Stimulated activated CD4-positive, alpha-beta T cell treated with anti-CD3 and anti-CD28 coated beads, Interleukin-4, amount 100 ng/mL, for 48 hours (primary cell): ENCODE measurements around the gene NUDT22.
A peak's percentile ranks its signal among the peaks of the same experiment; 100 is the strongest.

Source experiments
- DNase-seq, 2 donors: peaks; one replicate each; pipeline ENCODE4 v3.0.0-alpha.2; 2020; ENCODE audit warnings: low read depth in 2 of 2

NUDT22 gene

GRCh38 chr11:64206457-64207255, 19.4 kb upstream of the NUDT22 start, which contains the start of gene FERMT3:
TSS of gene FERMT3 (plus strand) at chr11:64206721. CDS start at chr11:64207365, 644 bp downstream.
- peak; percentile 63 to 72 for DNase-seq

GRCh38 chr11:64207256-64208085, 18.6 kb upstream of the NUDT22 start:
- DNase-seq = peak; percentile 68 to 84

- no peak for DNase-seq
These were observed 17.8 kb upstream of the NUDT22 start for GRCh38 chr11:64208086-64208795.

DNA sequence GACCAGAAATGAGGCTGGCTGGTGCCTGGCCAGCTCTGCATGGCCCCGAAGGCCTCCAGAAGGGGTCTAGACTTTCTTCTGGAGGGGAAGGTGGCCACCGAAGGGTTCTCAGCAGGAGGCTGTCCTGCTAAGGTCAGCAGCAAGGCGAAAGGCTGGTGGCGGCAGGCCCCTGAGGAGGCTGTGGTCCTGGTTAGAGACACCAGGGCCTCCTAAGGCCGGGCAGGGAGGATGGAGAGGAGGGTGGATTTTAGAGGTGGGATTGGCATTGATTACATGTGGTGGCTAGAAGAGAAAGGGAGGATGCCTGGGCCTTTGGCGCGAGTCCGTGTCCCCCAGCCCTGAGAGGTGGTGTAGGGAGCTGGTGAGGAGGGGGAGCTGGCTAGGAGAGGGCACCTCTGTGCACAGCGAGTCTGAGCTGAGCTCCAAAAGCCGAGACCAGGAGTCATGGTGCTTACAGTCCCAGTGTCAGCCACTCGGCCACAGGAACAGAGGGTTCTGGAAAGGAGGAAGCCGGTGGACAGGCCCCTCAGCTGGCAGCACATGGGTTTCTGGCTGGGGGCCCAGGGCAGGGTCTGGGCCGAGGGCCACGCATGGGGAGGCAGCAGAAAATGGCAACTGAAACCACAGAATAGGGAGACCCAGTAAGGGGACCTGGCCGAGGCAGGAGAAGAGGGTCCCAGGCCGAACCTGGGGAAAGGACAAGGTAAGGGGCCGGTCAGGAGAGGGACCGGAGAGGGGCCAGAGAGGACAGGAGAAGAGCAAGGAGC, 17.1 kb upstream of the NUDT22 start:
- no peak for DNase-seq

GRCh38 chr11:64209563-64209843, 16.6 kb upstream of the NUDT22 start:
- DNase-seq = no peak

GRCh38 chr11:64210301-64211020, 15.6 kb upstream of the NUDT22 start:
- DNase-seq = no peak

DNA sequence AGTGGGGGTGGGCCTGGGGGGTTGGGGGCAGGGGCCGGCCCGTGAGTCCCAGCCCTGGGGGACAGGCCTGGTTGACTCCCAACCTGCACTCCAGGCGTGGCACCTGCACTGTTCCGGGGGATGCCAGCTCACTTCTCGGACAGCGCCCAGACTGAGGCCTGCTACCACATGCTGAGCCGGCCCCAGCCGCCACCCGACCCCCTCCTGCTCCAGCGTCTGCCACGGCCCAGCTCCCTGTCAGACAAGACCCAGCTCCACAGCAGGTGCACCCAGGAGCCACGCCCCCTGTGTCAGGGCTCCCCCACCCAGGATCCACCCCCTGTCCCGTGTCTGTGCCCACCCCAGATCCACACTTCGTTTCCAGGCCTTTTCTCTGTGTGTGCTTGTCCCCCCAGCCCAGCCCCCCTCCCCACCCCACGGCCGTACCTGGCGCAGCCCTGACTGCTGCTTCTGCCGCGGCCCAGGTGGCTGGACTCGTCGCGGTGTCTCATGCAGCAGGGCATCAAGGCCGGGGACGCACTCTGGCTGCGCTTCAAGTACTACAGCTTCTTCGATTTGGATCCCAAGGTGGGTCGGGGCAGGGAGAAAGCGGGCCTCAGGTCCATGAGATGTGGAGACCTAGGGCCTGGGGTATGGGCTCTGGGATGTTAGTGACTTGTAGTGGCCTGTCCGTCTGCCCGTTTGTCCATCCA, 14.7 kb upstream of the NUDT22 start:
- no peak for DNase-seq

DNA sequence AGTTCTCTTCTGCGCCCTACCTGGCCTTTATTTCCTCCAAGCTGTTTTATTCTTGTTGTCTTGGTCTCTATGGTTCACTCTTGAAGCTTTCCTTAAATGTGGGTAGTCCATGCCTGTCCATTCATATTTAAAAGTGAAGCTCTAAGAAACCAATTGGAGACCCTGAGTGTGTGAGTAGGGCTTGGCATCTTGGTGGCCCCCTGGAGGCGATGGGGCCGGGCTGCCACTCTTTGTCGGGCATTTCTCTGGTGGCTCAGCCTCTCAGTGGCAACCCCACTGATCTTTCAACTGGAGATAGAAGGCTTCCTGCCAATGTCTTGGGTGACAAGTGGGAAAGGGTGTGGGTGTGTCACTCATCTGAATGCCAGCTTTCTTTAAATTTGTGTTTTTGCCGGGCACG, 9.2 kb upstream of the NUDT22 start:
- DNase-seq = no peak

DNA sequence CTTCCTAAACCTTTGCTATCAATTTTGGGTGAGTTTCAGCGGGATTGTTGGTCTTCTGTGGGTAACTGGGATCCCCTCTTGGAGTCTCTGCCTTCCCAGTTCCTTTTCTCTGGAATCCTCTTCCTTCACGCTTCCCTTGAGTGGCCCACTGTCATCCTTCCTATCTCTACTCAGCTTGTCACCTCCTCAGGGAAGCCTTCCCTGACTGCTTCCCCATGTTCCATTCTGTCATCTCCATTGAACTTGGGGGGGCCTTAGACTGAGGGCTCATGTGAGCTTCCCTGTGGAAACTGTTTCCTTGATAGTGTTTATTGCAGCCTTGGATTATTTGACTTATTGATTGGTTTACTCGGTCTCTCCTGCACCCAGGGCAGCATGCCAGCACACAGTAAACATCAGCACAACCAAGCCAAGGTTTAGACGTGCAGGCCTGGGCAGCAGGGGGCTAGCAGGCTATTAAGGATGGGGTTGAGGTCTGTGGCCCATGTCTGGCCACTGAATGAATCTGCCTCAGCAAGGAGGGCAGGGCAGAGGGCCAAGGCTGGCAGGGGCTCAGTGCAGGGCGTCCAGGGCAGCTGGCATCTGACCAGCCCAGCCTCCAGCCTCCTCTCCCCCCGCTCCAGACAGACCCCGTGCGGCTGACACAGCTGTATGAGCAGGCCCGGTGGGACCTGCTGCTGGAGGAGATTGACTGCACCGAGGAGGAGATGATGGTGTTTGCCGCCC, 7.3 kb upstream of the NUDT22 start:
- no peak for DNase-seq

DNA sequence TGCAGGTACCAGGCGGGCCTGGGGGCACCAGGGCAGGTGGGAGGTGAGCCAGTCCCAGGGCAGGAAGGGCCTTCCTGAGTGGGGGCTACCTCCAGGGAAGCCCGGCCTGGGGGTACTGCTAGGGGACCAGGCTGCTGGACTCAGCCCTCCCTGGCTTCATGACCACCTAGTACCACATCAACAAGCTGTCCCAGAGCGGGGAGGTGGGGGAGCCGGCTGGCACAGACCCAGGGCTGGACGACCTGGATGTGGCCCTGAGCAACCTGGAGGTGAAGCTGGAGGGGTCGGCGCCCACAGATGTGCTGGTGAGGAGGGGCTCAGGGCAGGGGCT, 6.8 kb upstream of the NUDT22 start:
- DNase-seq = no peak

- DNase-seq = no peak
These were observed 6.3 kb upstream of the NUDT22 start for GRCh38 chr11:64219755-64220154.

- no peak for DNase-seq
These were observed 5.8 kb upstream of the NUDT22 start for GRCh38 chr11:64220271-64220670.

- no peak for DNase-seq
These were observed 5.3 kb upstream of the NUDT22 start for GRCh38 chr11:64220798-64221197.

DNA sequence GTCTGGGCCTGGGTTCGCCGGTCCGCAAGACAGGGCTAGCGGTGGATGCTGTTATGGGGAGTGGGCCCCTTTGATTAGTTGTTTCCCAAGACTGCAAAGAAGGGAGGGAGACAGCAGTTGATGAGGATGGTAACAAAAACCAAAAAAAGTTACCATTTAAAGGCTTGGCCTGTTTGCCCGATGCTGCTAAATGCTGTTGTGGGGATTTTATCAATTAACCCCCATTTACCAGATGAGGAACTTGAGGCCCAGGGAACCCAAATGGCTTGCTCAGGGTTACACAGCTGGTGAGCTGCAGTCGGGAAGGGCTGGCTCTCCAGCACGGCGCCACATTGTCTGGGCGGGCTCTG, 3.4 kb upstream of the NUDT22 start:
- no peak for DNase-seq

DNA sequence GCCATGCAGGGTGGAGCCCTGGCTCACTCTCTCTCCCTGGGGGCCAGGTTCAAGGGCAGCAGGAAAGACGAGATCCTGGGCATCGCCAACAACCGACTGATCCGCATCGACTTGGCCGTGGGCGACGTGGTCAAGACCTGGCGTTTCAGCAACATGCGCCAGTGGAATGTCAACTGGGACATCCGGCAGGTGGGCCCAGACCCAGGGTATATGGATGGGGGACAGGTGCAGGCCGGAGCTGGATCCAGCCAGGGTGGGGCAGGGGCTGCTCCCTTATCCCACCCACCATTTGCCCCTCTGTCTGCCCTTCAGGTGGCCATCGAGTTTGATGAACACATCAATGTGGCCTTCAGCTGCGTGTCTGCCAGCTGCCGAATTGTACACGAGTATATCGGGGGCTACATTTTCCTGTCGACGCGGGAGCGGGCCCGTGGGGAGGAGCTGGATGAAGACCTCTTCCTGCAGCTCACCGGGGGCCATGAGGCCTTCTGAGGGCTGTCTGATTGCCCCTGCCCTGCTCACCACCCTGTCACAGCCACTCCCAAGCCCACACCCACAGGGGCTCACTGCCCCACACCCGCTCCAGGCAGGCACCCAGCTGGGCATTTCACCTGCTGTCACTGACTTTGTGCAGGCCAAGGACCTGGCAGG, 2.9 kb upstream of the NUDT22 start:
- DNase-seq = no peak

DNA sequence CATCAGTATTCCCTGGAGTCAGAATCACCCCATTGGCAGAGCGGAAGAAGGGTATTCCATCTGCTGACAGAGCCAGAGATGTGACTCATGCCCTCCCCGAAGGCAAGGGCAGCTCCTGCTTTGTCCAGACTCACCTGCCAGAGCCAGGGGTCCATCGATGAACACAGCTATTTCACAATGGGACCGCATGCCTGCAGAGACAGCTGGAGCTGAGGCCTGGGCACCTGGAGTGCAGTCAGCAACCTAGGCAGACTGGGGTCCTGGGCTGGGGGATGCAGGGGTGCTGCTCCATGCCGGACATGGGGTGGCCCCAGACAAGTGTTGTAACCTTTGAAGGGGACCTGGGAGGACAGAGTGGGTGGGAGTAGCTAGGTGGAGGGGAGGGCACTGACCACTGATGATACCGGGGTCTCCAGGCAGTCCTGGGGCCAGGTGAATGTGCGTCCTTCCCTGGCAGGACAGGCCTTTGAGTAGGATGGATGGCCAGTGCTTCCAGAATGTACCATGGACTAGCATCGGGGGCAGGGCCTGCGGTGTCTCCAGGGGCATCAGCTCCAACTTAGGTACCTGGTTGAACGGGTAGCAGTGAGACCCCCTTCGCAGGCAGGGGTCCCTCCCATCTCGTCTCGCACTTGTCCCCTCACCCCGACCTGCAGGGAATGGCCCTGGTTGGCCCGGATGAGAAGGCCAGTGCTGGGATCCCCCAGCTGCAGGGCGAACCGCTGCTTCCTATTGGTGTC, 1.8 kb upstream of the NUDT22 start:
- no peak for DNase-seq

- no peak for DNase-seq
These were observed 1.0 kb upstream of the NUDT22 start for GRCh38 chr11:64224891-64225607.

DNA sequence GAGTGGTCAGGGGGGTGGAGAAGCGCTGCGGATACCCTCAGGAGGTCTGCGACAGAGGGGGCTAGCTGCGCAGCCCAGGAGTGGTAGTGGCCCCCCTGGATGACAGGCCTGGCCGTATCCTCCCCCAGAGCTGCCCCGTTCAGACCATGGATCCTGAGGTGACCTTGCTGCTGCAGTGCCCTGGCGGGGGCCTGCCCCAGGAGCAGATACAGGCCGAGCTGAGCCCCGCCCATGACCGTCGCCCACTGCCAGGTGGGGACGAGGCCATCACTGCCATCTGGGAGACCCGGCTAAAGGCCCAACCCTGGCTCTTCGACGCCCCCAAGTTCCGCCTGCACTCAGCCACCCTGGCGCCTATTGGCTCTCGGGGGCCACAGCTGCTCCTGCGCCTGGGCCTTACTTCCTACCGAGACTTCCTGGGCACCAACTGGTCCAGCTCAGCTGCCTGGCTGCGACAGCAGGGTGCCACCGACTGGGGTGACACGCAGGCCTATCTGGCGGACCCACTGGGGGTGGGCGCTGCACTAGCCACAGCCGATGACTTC, 505 bp downstream of the NUDT22 start:
- peak in 1 of 2 donors; percentile 60 for DNase-seq
